PC-3 (cell line): ENCODE measurements around the gene TUSC2. TPM values are rescaled to one million over a fixed set of nuclear protein-coding genes. Genes with fewer than 3 reads are reported as not detected.

Source experiments
- ATAC-seq: fragments of 200-7000 bp; cut with Tn5 transposase; 2 replicates; pipeline ENCODE4 v1.9.1; 2020; ENCODE audit warnings: mild to moderate bottlenecking, moderate library complexity
- BruUV-seq: library from RNA; stranded (reverse); fragments of 400-500 nt; replicated peaks from 2 replicates; lab custom pipeline; 2021; lab: Mats Ljungman, UMichigan
- CTCF ChIA-PET: fragments of 300-600 bp; sonication (Branson Sonifier 250); formaldehyde crosslinking; loops from one replicate; lab custom pipeline; 2022; ENCODE audit warnings: antibody characterized with exemption; lab: Charles Lee
- POLR2A ChIA-PET: fragments of 300-600 bp; sonication (Branson Sonifier 250); formaldehyde crosslinking; loops from one replicate; lab custom pipeline; 2022; ENCODE audit warnings: antibody characterized with exemption; ENCODE audit not compliant: unreplicated experiment; lab: Charles Lee
- DNase-seq: peaks from one replicate; pipeline ENCODE4 v3.0.0-alpha.2; 2015
- H2AFZ ChIP-seq: fragments of 300-600 bp; sonication (generic); 2 replicates; pipeline ENCODE4 v1.6.0; 2016; ENCODE audit warnings: antibody characterized with exemption, low read length
- H3F3A ChIP-seq: fragments of 300-600 bp; sonication (generic); one replicate; pipeline ENCODE4 v1.6.0; 2017; ENCODE audit warnings: antibody characterized with exemption, low read length, control low read depth, mild to moderate bottlenecking; ENCODE audit not compliant: unreplicated experiment
- H3K27ac ChIP-seq: fragments of 300-600 bp; sonication (generic); 2 replicates; pipeline ENCODE4 v1.5.1; 2016; ENCODE audit warnings: mild to moderate bottlenecking, low read length
- H3K27me3 ChIP-seq: fragments of 300-600 bp; sonication (generic); 2 replicates; pipeline ENCODE4 v1.6.1; 2016; ENCODE audit warnings: low read length, mixed read lengths
- H3K36me3 ChIP-seq: fragments of 300-600 bp; sonication (generic); 2 replicates; pipeline ENCODE4 v1.6.1; 2016; ENCODE audit warnings: low read depth, mixed run types, low read length, mixed read lengths
- H3K4me1 ChIP-seq: fragments of 300-600 bp; sonication (generic); 2 replicates; pipeline ENCODE4 v1.5.1; 2016; ENCODE audit warnings: low read length; ENCODE audit not compliant: insufficient read depth
- H3K4me2 ChIP-seq: fragments of 300-600 bp; sonication (generic); 2 replicates; pipeline ENCODE4 v1.6.0; 2016; ENCODE audit warnings: low read length
- H3K4me3 ChIP-seq: fragments of 300-600 bp; sonication (generic); 2 replicates; pipeline ENCODE4 v1.5.1; 2016; ENCODE audit warnings: mild to moderate bottlenecking, low read length, mixed read lengths
- H3K79me2 ChIP-seq: fragments of 300-600 bp; sonication (generic); 2 replicates; pipeline ENCODE4 v1.6.1; 2017; ENCODE audit warnings: low read length, mixed read lengths
- H3K9ac ChIP-seq: fragments of 300-600 bp; sonication (generic); 2 replicates; pipeline ENCODE4 v1.6.0; 2016; ENCODE audit warnings: mild to moderate bottlenecking, low read length
- H3K9me2 ChIP-seq: fragments of 300-600 bp; sonication (generic); replicated peaks from 2 replicates; pipeline ENCODE4 v1.6.1; 2016; ENCODE audit warnings: mixed run types, low read length, mixed read lengths
- H3K9me3 ChIP-seq: fragments of 300-600 bp; sonication (generic); 2 replicates; pipeline ENCODE4 v1.6.1; 2016; ENCODE audit warnings: low read length, mixed read lengths
- H4K20me1 ChIP-seq: fragments of 300-600 bp; sonication (generic); 2 replicates; pipeline ENCODE4 v1.6.1; 2016; ENCODE audit warnings: low read length, mixed read lengths
- CTCF ChIP-seq: fragments of 300-600 bp; sonication (generic); conservative IDR thresholded peaks from 2 replicates; pipeline ENCODE4 v1.5.1; 2017; ENCODE audit warnings: antibody characterized with exemption, low read depth, mild to moderate bottlenecking, low read length
- EZH2 ChIP-seq: fragments of 300-600 bp; sonication (generic); IDR thresholded peaks from one replicate; pipeline ENCODE4 v1.6.1; 2017; ENCODE audit warnings: antibody characterized with exemption, mild to moderate bottlenecking, low read length; ENCODE audit not compliant: unreplicated experiment
- EZH2phosphoT487 ChIP-seq: fragments of 300-600 bp; sonication (generic); IDR thresholded peaks from 2 replicates; pipeline ENCODE4 v1.6.1; 2018; ENCODE audit warnings: mild to moderate bottlenecking, antibody characterized with exemption, low read length, borderline replicate concordance
- intact Hi-C: fragments of 100-400 bp; cut with micrococcal nuclease; formaldehyde crosslinking; loops from 2 replicates; pipeline ENCODE4 v1.9.0; 2023
- total RNA-seq: library from RNA; depleted of rRNA; stranded (reverse); fragments of >200 nt; gene quantifications from 2 replicates; pipeline ENCODE4 v1.2.3, GENCODE V29; 2014

TUSC2 gene
- total RNA-seq, 1 experiment from 2014 or later: 143 TPM

GRCh38 chr3:50369012-50369670 is 41.1 kb upstream of the TUSC2 start:
- H3K4me3 ChIP-seq: no peak overlapping the region
- H3K9me3 ChIP-seq: no peaks in the 10 kb centered on the region
- ChIA-PET POLR2A (no interaction called here), CTCF (no interaction called here)
- no peaks in the 10 kb centered on the region for H3K36me3 ChIP-seq
- H3K9ac ChIP-seq: no peak overlapping the region
- no peak overlapping the region for H3K27ac ChIP-seq
- intact Hi-C loops: no loop called here
- no peaks in the 10 kb centered on the region for H4K20me1 ChIP-seq
- no peaks in the 10 kb centered on the region for H3F3A ChIP-seq
- no TSS peak for BruUV-seq
- no peak overlapping the region for H2AFZ ChIP-seq
- no peak for DNase-seq
- ATAC-seq: no peak
- TF ChIP-seq CTCF (no peak), EZH2phosphoT487 (no peak), EZH2 (no peak)
- H3K79me2 ChIP-seq: no peaks in the 10 kb centered on the region
- H3K4me2 ChIP-seq: no peak overlapping the region
- no peaks in the 10 kb centered on the region for H3K9me2 ChIP-seq
- no peaks in the 10 kb centered on the region for H3K4me1 ChIP-seq
- H3K27me3 ChIP-seq: no peaks in the 10 kb centered on the region

- H3K27me3 ChIP-seq: no peaks in the 10 kb centered on the region
- POLR2A ChIA-PET: interaction anchor here (0.6 kb wide), 1 partner anchor 267 kb away, joined by 4 read pairs; no protein-coding TSS in a partner anchor
- ATAC-seq (no peak), DNase-seq (no peak)
- peak overlapping the region; percentile 56 for H3K4me3 ChIP-seq
- peak overlapping the region; percentile 76 for H3K4me2 ChIP-seq
- no peaks in the 10 kb centered on the region for H4K20me1 ChIP-seq
- no peaks in the 10 kb centered on the region for H3K4me1 ChIP-seq
- H2AFZ ChIP-seq: no peak overlapping the region
- no peaks in the 10 kb centered on the region for H3K79me2 ChIP-seq
- intact Hi-C loops: no loop called here
- H3K36me3 ChIP-seq: no peaks in the 10 kb centered on the region
- no peak overlapping the region for H3K9ac ChIP-seq
- no peaks in the 10 kb centered on the region for H3K9me2 ChIP-seq
- BruUV-seq: no TSS peak
- no peaks in the 10 kb centered on the region for H3K9me3 ChIP-seq
- CTCF ChIA-PET: no interaction called here
- no peaks in the 10 kb centered on the region for H3F3A ChIP-seq
- TF ChIP-seq CTCF: no peak
- no peak for TF ChIP-seq EZH2
- no peak for TF ChIP-seq EZH2phosphoT487
- no peak overlapping the region for H3K27ac ChIP-seq
These were observed 37.8 kb upstream of the TUSC2 start for GRCh38 chr3:50365842-50366220.

GRCh38 chr3:50365080-50365841 is 37.2 kb upstream of the TUSC2 start:
- no peaks in the 10 kb centered on the region for H3K36me3 ChIP-seq
- TF ChIP-seq CTCF (no peak), EZH2phosphoT487 (no peak), EZH2 (no peak)
- H3K9me2 ChIP-seq: no peaks in the 10 kb centered on the region
- H3F3A ChIP-seq: no peaks in the 10 kb centered on the region
- peak overlapping the region; percentile 76 for H3K4me2 ChIP-seq
- H4K20me1 ChIP-seq: no peaks in the 10 kb centered on the region
- TSS peak; percentile 43 for BruUV-seq
- CTCF ChIA-PET: no interaction called here
- no peaks in the 10 kb centered on the region for H3K9me3 ChIP-seq
- no peaks in the 10 kb centered on the region for H3K27me3 ChIP-seq
- H3K79me2 ChIP-seq: no peaks in the 10 kb centered on the region
- POLR2A ChIA-PET: interaction anchor here (0.6 kb wide), 1 partner anchor 267 kb away, joined by 4 read pairs; no protein-coding TSS in a partner anchor
- 0 out of 2 replicates have a peak overlapping the region, but pooled peaks have one; percentile 1 for H3K9ac ChIP-seq
- ATAC-seq: peak; percentile 80
- peak; percentile 82 for DNase-seq
- H3K27ac ChIP-seq: no peak overlapping the region
- intact Hi-C loops: no loop called here
- H2AFZ ChIP-seq: peak overlapping the region; percentile 60
- H3K4me1 ChIP-seq: no peaks in the 10 kb centered on the region
- peak overlapping the region; percentile 56 for H3K4me3 ChIP-seq
